WTC11 (cell line): Measurements from ENCODE around the gene CEACAM3. TPM values are rescaled to one million over a fixed set of nuclear protein-coding genes. Genes with fewer than 3 reads are reported as not detected.

Source experiments
- ATAC-seq: fragments of 200-7000 bp; cut with Tn5 transposase; 2 replicates; pipeline ENCODE4 v1.10.0; 2021; ENCODE audit warnings: mild to moderate bottlenecking, moderate library complexity
- CTCF ChIA-PET: fragments of 300-600 bp; sonication (Branson Sonifier 250); formaldehyde crosslinking; loops from one replicate; lab custom pipeline; 2021; ENCODE audit warnings: antibody characterized with exemption; lab: Charles Lee
- POLR2A ChIA-PET: fragments of 350-600 bp; sonication (Branson Sonifier 250); formaldehyde crosslinking; loops from one replicate; lab custom pipeline; 2021; ENCODE audit warnings: antibody characterized with exemption; lab: Charles Lee
- DNase-seq: peaks from one replicate; pipeline ENCODE4 v3.0.0; 2021; ENCODE audit warnings: low spot score
- H3K27ac Mint-ChIP-seq: 2 replicates; pipeline ENCODE4 v1.8.0; 2021; ENCODE audit warnings: mixed read lengths
- H3K27me3 Mint-ChIP-seq: 2 replicates; pipeline ENCODE4 v1.8.0; 2021; ENCODE audit warnings: low read depth, mild to moderate bottlenecking, moderate library complexity, mixed read lengths
- H3K36me3 Mint-ChIP-seq: 2 replicates; pipeline ENCODE4 v1.8.0; 2021; ENCODE audit warnings: mixed read lengths
- H3K4me1 Mint-ChIP-seq: 2 replicates; pipeline ENCODE4 v1.8.0; 2022; ENCODE audit warnings: mixed read lengths
- H3K4me3 Mint-ChIP-seq: 2 replicates; pipeline ENCODE4 v1.8.0; 2021; ENCODE audit warnings: mild to moderate bottlenecking, moderate library complexity, mixed read lengths
- H3K9me3 Mint-ChIP-seq: 2 replicates; pipeline ENCODE4 v1.8.0; 2021; ENCODE audit warnings: mixed read lengths
- ATF1 ChIP-seq: sonication (generic); formaldehyde crosslinking; IDR thresholded peaks from 2 replicates; pipeline ENCODE4 v1.8.1; 2023; ENCODE audit warnings: mild to moderate bottlenecking, moderate library complexity, missing genetic modification reagents
- CBFB ChIP-seq: sonication (generic); formaldehyde crosslinking; IDR thresholded peaks from 2 replicates; pipeline ENCODE4 v1.8.1; 2022; ENCODE audit warnings: mild to moderate bottlenecking, low read depth, missing genetic modification reagents
- CREB1 ChIP-seq: sonication (generic); formaldehyde crosslinking; IDR thresholded peaks from 2 replicates; pipeline ENCODE4 v1.8.0; 2023; ENCODE audit warnings: mild to moderate bottlenecking, missing genetic modification reagents
- ESRRA ChIP-seq: sonication (generic); formaldehyde crosslinking; IDR thresholded peaks from 2 replicates; pipeline ENCODE4 v1.8.1; 2022; ENCODE audit warnings: mild to moderate bottlenecking, missing genetic modification reagents, borderline replicate concordance
- ETV6 ChIP-seq: sonication (generic); formaldehyde crosslinking; IDR thresholded peaks from 2 replicates; pipeline ENCODE4 v1.8.1; 2022; ENCODE audit warnings: mild to moderate bottlenecking, missing genetic modification reagents
- FOXK1 ChIP-seq: sonication (generic); formaldehyde crosslinking; IDR thresholded peaks from 2 replicates; pipeline ENCODE4 v1.8.0; 2022; ENCODE audit warnings: mild to moderate bottlenecking, moderate library complexity, missing genetic modification reagents
- FOXP1 ChIP-seq: sonication (generic); formaldehyde crosslinking; IDR thresholded peaks from 2 replicates; pipeline ENCODE4 v1.8.0; 2022; ENCODE audit warnings: missing genetic modification reagents, mild to moderate bottlenecking, moderate library complexity, borderline replicate concordance
- GTF2I ChIP-seq: fragments of 250-450 bp; sonication (Bioruptor Pico); conservative IDR thresholded peaks from 2 replicates; pipeline ENCODE4 v1.4.0; 2021; ENCODE audit warnings: mild to moderate bottlenecking
- JUN ChIP-seq: sonication (generic); formaldehyde crosslinking; IDR thresholded peaks from 2 replicates; pipeline ENCODE4 v1.8.0; 2023; ENCODE audit warnings: mild to moderate bottlenecking, missing genetic modification reagents
- MXD4 ChIP-seq: fragments of 250-450 bp; sonication (Bioruptor Pico); IDR thresholded peaks from 2 replicates; pipeline ENCODE4 v1.8.0; 2021; ENCODE audit warnings: mild to moderate bottlenecking, moderate library complexity, borderline replicate concordance
- SMAD3 ChIP-seq: sonication (generic); formaldehyde crosslinking; IDR thresholded peaks from 2 replicates; pipeline ENCODE4 v1.8.0; 2022; ENCODE audit warnings: missing genetic modification reagents, mild to moderate bottlenecking, borderline replicate concordance
- TEAD1 ChIP-seq: sonication (generic); formaldehyde crosslinking; IDR thresholded peaks from 2 replicates; pipeline ENCODE4 v1.8.0; 2022; ENCODE audit warnings: mild to moderate bottlenecking, missing genetic modification reagents
- ZNF396 ChIP-seq: fragments of 250-450 bp; sonication (Bioruptor Pico); IDR thresholded peaks from 2 replicates; pipeline ENCODE4 v1.8.0; 2021; ENCODE audit warnings: mild to moderate bottlenecking, moderate library complexity, borderline replicate concordance
- total RNA-seq: library from RNA; stranded (reverse); gene quantifications from 3 replicates; pipeline ENCODE4 v1.2.3, GENCODE V29; 2021
- TF ChIP-seq, protein P1 (sequence below): sonication (generic); formaldehyde crosslinking; conservative IDR thresholded peaks from 2 replicates; pipeline ENCODE4 v1.8.1; 2022; ENCODE audit warnings: mild to moderate bottlenecking, missing genetic modification reagents
- TF ChIP-seq, protein P2 (sequence below): fragments of 250-450 bp; sonication (Bioruptor Pico); IDR thresholded peaks from 2 replicates; pipeline ENCODE4 v2.1.2; 2022; ENCODE audit warnings: mild to moderate bottlenecking, moderate library complexity
- TF ChIP-seq, protein P3 (sequence below): sonication (generic); formaldehyde crosslinking; IDR thresholded peaks from 2 replicates; pipeline ENCODE4 v1.8.0; 2022; ENCODE audit warnings: mild to moderate bottlenecking, missing genetic modification reagents
- TF ChIP-seq, protein P4 (sequence below): fragments of 250-450 bp; sonication (Bioruptor Pico); IDR thresholded peaks from 2 replicates; pipeline ENCODE4 v1.8.0; 2021; ENCODE audit warnings: mild to moderate bottlenecking
- TF ChIP-seq, protein P5 (sequence below): sonication (generic); formaldehyde crosslinking; IDR thresholded peaks from 2 replicates; pipeline ENCODE4 v1.8.0; 2022; ENCODE audit warnings: mild to moderate bottlenecking, missing genetic modification reagents
- TF ChIP-seq, protein P6 (sequence below): sonication (generic); formaldehyde crosslinking; IDR thresholded peaks from 2 replicates; pipeline ENCODE4 v1.8.0; 2022; ENCODE audit warnings: mild to moderate bottlenecking, missing genetic modification reagents

Gene CEACAM3
- total RNA-seq, 1 experiment from 2014 or later = not detected

DNA sequence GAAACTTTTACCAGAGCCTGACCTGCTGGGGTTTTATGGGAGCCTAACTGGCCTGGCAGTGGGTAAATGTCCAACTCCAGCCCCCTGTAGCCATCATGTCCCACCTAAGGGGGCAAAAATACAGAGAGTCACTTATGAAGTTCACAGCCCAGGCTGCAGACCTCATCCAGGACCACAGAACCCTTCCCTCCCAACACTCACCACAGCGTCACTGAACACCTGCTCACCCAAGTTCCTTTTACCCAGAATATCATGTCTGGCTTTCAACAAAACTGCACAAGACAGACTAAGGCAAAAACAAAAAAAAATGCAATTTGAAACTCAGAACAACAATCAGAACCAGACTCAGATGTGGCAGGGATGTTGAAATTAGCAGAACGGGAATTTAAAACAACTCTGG, 6.4 kb downstream of the CEACAM3 start:
- Mint-ChIP-seq H3K36me3 (no peaks in the 10 kb centered on the region), H3K9me3 (peaks cover 12% of the 10 kb centered on the region), H3K4me1 (peaks cover 7% of the 10 kb centered on the region), H3K27ac (no peak overlapping the region), H3K27me3 (no peaks in the 10 kb centered on the region; the same call in 1 of the 2 replicates), H3K4me3 (no peak overlapping the region)
- no peak for ATAC-seq
- ChIA-PET CTCF (interaction anchor here (0.7 to 3.3 kb wide), 5 partner anchors 9 to 1315 kb away, joined by 3 to 23 read pairs (median 9); no protein-coding TSS in a partner anchor), POLR2A (no interaction called here)
- TF ChIP-seq, protein P1, sequence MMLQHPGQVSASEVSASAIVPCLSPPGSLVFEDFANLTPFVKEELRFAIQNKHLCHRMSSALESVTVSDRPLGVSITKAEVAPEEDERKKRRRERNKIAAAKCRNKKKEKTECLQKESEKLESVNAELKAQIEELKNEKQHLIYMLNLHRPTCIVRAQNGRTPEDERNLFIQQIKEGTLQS (CRISPR knock-in tag) = no peak
- TF ChIP-seq ZNF396 (CRISPR knock-in tag) (no peak), ESRRA (no peak), JUN (CRISPR knock-in tag) (no peak), MXD4 (CRISPR knock-in tag) (no peak), CBFB (no peak), FOXP1 (CRISPR knock-in tag) (no peak), ETV6 (CRISPR knock-in tag) (no peak), TEAD1 (no peak), FOXK1 (CRISPR knock-in tag) (no peak), GTF2I (CRISPR knock-in tag) (no peak), CREB1 (CRISPR knock-in tag) (no peak), ATF1 (CRISPR knock-in tag) (no peak)
- TF ChIP-seq, protein P2, sequence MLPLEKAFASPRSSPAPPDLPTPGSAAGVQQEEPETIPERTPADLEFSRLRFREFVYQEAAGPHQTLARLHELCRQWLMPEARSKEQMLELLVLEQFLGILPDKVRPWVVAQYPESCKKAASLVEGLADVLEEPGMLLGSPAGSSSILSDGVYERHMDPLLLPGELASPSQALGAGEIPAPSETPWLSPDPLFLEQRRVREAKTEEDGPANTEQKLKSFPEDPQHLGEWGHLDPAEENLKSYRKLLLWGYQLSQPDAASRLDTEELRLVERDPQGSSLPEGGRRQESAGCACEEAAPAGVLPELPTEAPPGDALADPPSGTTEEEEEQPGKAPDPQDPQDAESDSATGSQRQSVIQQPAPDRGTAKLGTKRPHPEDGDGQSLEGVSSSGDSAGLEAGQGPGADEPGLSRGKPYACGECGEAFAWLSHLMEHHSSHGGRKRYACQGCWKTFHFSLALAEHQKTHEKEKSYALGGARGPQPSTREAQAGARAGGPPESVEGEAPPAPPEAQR (CRISPR knock-in tag) = no peak
- TF ChIP-seq, protein P3, sequence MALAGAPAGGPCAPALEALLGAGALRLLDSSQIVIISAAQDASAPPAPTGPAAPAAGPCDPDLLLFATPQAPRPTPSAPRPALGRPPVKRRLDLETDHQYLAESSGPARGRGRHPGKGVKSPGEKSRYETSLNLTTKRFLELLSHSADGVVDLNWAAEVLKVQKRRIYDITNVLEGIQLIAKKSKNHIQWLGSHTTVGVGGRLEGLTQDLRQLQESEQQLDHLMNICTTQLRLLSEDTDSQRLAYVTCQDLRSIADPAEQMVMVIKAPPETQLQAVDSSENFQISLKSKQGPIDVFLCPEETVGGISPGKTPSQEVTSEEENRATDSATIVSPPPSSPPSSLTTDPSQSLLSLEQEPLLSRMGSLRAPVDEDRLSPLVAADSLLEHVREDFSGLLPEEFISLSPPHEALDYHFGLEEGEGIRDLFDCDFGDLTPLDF (CRISPR knock-in tag) = no peak
- TF ChIP-seq, protein P4, sequence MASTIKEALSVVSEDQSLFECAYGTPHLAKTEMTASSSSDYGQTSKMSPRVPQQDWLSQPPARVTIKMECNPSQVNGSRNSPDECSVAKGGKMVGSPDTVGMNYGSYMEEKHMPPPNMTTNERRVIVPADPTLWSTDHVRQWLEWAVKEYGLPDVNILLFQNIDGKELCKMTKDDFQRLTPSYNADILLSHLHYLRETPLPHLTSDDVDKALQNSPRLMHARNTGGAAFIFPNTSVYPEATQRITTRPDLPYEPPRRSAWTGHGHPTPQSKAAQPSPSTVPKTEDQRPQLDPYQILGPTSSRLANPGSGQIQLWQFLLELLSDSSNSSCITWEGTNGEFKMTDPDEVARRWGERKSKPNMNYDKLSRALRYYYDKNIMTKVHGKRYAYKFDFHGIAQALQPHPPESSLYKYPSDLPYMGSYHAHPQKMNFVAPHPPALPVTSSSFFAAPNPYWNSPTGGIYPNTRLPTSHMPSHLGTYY (CRISPR knock-in tag) = no peak
- TF ChIP-seq, protein P5, sequence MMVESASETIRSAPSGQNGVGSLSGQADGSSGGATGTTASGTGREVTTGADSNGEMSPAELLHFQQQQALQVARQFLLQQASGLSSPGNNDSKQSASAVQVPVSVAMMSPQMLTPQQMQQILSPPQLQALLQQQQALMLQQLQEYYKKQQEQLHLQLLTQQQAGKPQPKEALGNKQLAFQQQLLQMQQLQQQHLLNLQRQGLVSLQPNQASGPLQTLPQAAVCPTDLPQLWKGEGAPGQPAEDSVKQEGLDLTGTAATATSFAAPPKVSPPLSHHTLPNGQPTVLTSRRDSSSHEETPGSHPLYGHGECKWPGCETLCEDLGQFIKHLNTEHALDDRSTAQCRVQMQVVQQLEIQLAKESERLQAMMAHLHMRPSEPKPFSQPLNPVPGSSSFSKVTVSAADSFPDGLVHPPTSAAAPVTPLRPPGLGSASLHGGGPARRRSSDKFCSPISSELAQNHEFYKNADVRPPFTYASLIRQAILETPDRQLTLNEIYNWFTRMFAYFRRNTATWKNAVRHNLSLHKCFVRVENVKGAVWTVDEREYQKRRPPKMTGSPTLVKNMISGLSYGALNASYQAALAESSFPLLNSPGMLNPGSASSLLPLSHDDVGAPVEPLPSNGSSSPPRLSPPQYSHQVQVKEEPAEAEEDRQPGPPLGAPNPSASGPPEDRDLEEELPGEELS (CRISPR knock-in tag) = no peak
- TF ChIP-seq, protein P6, sequence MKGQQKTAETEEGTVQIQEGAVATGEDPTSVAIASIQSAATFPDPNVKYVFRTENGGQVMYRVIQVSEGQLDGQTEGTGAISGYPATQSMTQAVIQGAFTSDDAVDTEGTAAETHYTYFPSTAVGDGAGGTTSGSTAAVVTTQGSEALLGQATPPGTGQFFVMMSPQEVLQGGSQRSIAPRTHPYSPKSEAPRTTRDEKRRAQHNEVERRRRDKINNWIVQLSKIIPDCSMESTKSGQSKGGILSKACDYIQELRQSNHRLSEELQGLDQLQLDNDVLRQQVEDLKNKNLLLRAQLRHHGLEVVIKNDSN (CRISPR knock-in tag) = no peak
- no peak for DNase-seq

DNA sequence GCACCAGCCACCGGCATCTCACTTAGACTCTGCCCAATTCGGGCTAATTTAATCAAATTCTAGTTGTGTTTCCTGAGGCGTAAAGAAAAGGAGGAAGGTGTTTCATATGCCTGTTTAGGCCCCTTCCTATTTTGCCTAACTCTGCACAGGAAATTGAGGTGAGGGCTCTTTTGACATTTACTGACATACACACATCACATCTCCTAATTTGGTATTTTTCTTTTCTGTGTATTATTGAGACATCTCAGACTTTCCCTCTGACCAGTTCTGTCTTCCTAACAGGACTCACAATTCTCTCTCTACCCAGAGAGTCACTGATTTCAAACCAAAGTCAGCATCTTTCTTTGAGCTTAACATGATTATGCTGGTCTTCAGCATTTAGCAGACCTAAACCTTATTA, 7.9 kb downstream of the CEACAM3 start:
- POLR2A ChIA-PET = interaction anchor here (0.7 kb wide), 1 partner anchor 120 kb away, joined by 3 read pairs; no protein-coding TSS in a partner anchor
- no peak for TF ChIP-seq SMAD3 (CRISPR knock-in tag)
- no peak overlapping the region for H3K4me3 Mint-ChIP-seq
- CTCF ChIA-PET = interaction anchor here (1.2 to 3.3 kb wide), 3 partner anchors 11 to 162 kb away, joined by 3 to 23 read pairs (median 13); no protein-coding TSS in a partner anchor
- H3K36me3 Mint-ChIP-seq = no peaks in the 10 kb centered on the region
- DNase-seq (no peak), ATAC-seq (no peak)
- H3K27me3 Mint-ChIP-seq = no peaks in the 10 kb centered on the region; the same call in 1 of the 2 replicates
- no peak overlapping the region for H3K27ac Mint-ChIP-seq
- peaks cover 12% of the 10 kb centered on the region for H3K9me3 Mint-ChIP-seq
- peaks cover 7% of the 10 kb centered on the region for H3K4me1 Mint-ChIP-seq
